Heart right ventricle (tissue), 16 donors: ENCODE measurements around the gene MLX. TPM values are rescaled to one million over a fixed set of nuclear protein-coding genes. Genes with fewer than 3 reads are reported as not detected.
"Not testable (repeated sequence)": the region's sequence is repeated elsewhere in the genome, so short reads cannot be mapped to it uniquely, and the experiment has no call there.

ENCODE experiments used
- ATAC-seq, 8 donors: fragments of 200-7000 bp; cut with Tn5 transposase; one replicate each; pipeline ENCODE4 v1.9.1; 2020; ENCODE audit warnings: mild to moderate bottlenecking in 8 of 8, moderate library complexity in 8 of 8, moderate number of reproducible peaks in 1 of 8
- DNase-seq, 2 donors: peaks; one replicate each; pipeline ENCODE4 v3.0.0-alpha.2; 2020
- H3K27ac ChIP-seq, 10 donors: fragments of 200-600 bp; sonication (generic) in 2 of 10; one replicate each; pipeline versions ENCODE4 v1.5.0 to v1.8.0; 2020 to 2022; ENCODE audit warnings: mild to moderate bottlenecking in 3 of 10
- H3K27me3 ChIP-seq, 7 donors: fragments of 200-600 bp; one replicate each; pipeline ENCODE4 v1.8.0; 2021 to 2022; ENCODE audit warnings: mild to moderate bottlenecking in 2 of 7
- H3K36me3 ChIP-seq, 9 donors: fragments of 200-600 bp; sonication (generic) in 1 of 9; one replicate each; pipeline versions ENCODE4 v1.5.0 to v1.8.0; 2020 to 2022; ENCODE audit warnings: mild to moderate bottlenecking in 2 of 9
- H3K4me1 ChIP-seq, 9 donors: fragments of 200-600 bp; sonication (generic) in 1 of 9; one replicate each; pipeline versions ENCODE4 v1.5.0 to v1.8.0; 2020 to 2022; ENCODE audit warnings: mild to moderate bottlenecking in 4 of 9
- H3K4me3 ChIP-seq, 10 donors: fragments of 200-600 bp; sonication (generic) in 2 of 10; one replicate each; pipeline versions ENCODE4 v1.5.0 to v1.8.0; 2020 to 2022; ENCODE audit warnings: mild to moderate bottlenecking in 7 of 10, moderate library complexity in 2 of 10
- H3K9me3 ChIP-seq, 11 donors: fragments of 200-600 bp in 10 of 11; sonication (generic) in 2 of 11; one replicate each; pipeline versions ENCODE4 v1.5.0 to v1.8.0; 2013 to 2022; ENCODE audit warnings: mild to moderate bottlenecking in 2 of 11, control low read depth in 1 of 11, moderate library complexity in 1 of 11
- WGBS, 2 donors: extraction: QIAGEN DNeasy Blood & Tissue Kit; methylation state at CpG; one replicate each; pipeline ENCODE4 v1.1.7; 2013; ENCODE audit warnings: inconsistent platforms in 1 of 2; 5-methylcytosine and 5-hydroxymethylcytosine counted together
- intact Hi-C, 10 donors: fragments of 100-400 bp; cut with DNase I; formaldehyde crosslinking; loops; one replicate each; pipeline versions ENCODE4 v1.11.1 to v1.14.2; 2022
- polyA plus RNA-seq, 2 donors: library from polyadenylated mRNA; stranded (reverse); fragments of 200-250 nt; gene quantifications; one replicate each; pipeline ENCODE4 v1.2.3, GENCODE V29; 2013
- total RNA-seq, 10 donors: library from RNA; stranded (reverse); fragmentation: NEBNext Ultra II Directional in 3 of 10; extraction: Animal tissue kit (Norgen Biotek cat#: 25700) in 3 of 10; gene quantifications; one replicate each; pipeline versions ENCODE4 v1.2.1 to v1.2.4, GENCODE V29; 2021 to 2023
- TF ChIP-seq, protein P1 (sequence below), 9 donors: fragments of 200-600 bp; sonication (generic) in 2 of 9; IDR thresholded peaks; one replicate each; pipeline versions ENCODE4 v1.5.0 to v1.8.0; 2021 to 2022; ENCODE audit warnings: antibody characterized with exemption in 9 of 9, mild to moderate bottlenecking in 5 of 9, moderate library complexity in 1 of 9
- donor health status: Arrhythmogenic right ventricular cardiomyopathy.
- donor health status: ischemic (EF 13 %, LVEDD 7.1; RV severe dilation, severe dysfunction).
- donor health status: healthy with polysubstance abuse.
- donor health status: DM: no; HTN: yes; CAD: no.
- donor health status: DM: no; HTN: no; CAD: no.
- donor health status: ischemic (EF 25% LVEDD 6.9; RV normal size, moderate dysfunction).
- donor health status: ischemic (EF 25% LVEDD 5.7; RV mildly dilated, moderate dysfunction).
- donor health status: healthy.
- donor health status: DM: yes; HTN: yes; CAD: no.
- donor health status: Ischemic cardiomyopathy.
- donor health status: ischemic (EF 35%, LVEDD 5.7; RV mildly dilated, moderate dysfunction).
- donor health status: nonischemic (EF 11% LVEDD 7.7; RV severe dilation, severe dysfunction).
- donor health status: DM: yes; HTN: yes; CAD: no.
- donor health status: PGD.
- donor health status: ischemic (EF 29% LVEDD 5.4; RV normal size, mild dysfunction).
- donor health status: nonischemic (EF 23%, LVEDD 6.1; RV moderate dilation, normal function).

The MLX gene
- total and polyA plus RNA-seq, 12 donors: 45.7 to 87.2 (median 56.9) TPM

DNA sequence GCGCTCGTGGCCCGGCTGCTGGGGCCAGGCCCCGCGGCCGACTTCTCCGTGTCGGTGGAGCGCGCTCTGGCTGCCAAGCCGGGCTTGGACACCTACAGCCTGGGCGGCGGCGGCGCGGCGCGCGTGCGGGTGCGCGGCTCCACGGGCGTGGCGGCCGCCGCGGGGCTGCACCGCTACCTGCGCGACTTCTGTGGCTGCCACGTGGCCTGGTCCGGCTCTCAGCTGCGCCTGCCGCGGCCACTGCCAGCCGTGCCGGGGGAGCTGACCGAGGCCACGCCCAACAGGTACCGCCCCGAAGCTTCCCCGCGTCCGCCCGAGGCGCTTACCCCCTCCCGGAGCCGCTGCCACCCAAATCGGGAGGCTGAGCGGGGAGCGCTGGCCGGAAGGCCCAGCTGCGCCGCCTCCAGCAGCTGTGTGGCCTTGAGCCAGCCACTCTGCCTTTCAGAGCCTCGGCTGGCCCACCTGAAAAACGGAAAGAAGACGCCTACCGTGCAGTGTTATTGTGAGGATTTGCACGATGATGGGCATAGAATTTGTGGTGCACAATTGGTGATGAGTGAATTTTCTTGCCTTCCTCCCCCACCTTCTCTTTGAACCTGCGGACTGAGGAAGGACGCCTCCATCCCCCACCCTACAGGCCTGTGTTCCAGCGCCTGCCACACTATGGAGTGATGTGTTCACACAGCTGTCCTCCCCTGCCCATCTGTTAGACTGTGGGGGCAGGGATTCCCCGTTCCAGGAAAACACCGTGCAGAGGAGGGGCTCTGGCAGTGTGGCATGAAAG lies 30.3 kb upstream of the MLX start:
- WGBS, 2 donors: 1 to 2% methylated on average over 38 to 63 of the region's 65 CpGs

DNA sequence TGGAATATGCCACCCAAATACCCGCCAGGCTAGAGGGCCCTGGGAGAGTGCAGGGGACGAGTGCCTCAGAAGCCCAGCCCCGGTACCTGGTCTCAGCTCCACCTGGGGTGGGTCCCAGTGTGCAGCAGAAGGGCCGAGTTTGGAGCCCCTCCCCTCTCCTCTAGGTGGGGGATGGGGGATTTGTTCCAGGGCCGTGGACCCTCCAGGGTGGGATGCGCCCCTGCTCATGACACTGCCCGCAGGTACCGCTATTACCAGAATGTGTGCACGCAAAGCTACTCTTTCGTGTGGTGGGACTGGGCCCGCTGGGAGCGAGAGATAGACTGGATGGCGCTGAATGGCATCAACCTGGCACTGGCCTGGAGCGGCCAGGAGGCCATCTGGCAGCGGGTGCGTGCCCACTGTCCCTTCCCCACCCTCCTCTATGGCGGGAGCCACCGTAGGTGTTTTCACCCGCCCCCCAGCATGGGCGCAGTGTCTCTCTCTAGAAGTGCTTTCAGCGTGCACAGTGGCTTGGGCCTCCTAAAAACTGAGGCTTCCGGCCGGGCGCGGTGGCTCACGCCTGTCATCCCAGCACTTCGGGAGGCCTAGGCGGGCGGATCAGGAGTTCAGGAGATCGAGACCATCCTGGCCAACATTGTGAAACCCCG lies 29.6 kb upstream of the MLX start:
- intact Hi-C loops: no loop called here
- H3K27ac ChIP-seq: peak overlapping the region in 9 of 10 donors; percentile 73 to 98 (median 86)
- H3K4me1 ChIP-seq: peaks cover 3 to 35% (median 22%) of the 10 kb centered on the region in 9 donors
- H3K9me3 ChIP-seq: no peaks in the 10 kb centered on the region
- peaks cover 0 to 42% (median 10%) of the 10 kb centered on the region in 9 donors for H3K36me3 ChIP-seq
- H3K4me3 ChIP-seq: peak overlapping the region; percentile 30 to 88 (median 72)
- ATAC-seq (peak in 4 of 8 donors; percentile 0 to 39 (median 2)), DNase-seq (no peak)
- TF ChIP-seq, protein P1, sequence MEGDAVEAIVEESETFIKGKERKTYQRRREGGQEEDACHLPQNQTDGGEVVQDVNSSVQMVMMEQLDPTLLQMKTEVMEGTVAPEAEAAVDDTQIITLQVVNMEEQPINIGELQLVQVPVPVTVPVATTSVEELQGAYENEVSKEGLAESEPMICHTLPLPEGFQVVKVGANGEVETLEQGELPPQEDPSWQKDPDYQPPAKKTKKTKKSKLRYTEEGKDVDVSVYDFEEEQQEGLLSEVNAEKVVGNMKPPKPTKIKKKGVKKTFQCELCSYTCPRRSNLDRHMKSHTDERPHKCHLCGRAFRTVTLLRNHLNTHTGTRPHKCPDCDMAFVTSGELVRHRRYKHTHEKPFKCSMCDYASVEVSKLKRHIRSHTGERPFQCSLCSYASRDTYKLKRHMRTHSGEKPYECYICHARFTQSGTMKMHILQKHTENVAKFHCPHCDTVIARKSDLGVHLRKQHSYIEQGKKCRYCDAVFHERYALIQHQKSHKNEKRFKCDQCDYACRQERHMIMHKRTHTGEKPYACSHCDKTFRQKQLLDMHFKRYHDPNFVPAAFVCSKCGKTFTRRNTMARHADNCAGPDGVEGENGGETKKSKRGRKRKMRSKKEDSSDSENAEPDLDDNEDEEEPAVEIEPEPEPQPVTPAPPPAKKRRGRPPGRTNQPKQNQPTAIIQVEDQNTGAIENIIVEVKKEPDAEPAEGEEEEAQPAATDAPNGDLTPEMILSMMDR (IDR thresholded peaks at IDR 0.05): no peak
- H3K27me3 ChIP-seq: no peaks in the 10 kb centered on the region
- WGBS, 2 donors: 89 to 90% methylated on average over 30 to 31 of the region's 31 CpGs

More for the DNA sequence above, 30.3 kb upstream of the MLX start:
- intact Hi-C loops: loop anchor here in 1 of 10 donors (1.0 kb wide), 1 partner anchor 143 kb away; no protein-coding TSS in a partner anchor
- peaks cover 0 to 35% (median 3%) of the 10 kb centered on the region in 9 donors for H3K36me3 ChIP-seq
- TF ChIP-seq, protein P1 (IDR thresholded peaks at IDR 0.05): peak in 1 of 9 donors; percentile 29
- peak; percentile 52 to 72 (median 60) for ATAC-seq
- H3K4me3 ChIP-seq: peak overlapping the region; percentile 30 to 88 (median 72)
- H3K27ac ChIP-seq: peak overlapping the region; percentile 73 to 98 (median 86)
- no peaks in the 10 kb centered on the region for H3K27me3 ChIP-seq
- DNase-seq: peak; percentile 76 to 88
- no peaks in the 10 kb centered on the region for H3K9me3 ChIP-seq
- H3K4me1 ChIP-seq: peaks cover 3 to 39% (median 24%) of the 10 kb centered on the region in 9 donors

DNA sequence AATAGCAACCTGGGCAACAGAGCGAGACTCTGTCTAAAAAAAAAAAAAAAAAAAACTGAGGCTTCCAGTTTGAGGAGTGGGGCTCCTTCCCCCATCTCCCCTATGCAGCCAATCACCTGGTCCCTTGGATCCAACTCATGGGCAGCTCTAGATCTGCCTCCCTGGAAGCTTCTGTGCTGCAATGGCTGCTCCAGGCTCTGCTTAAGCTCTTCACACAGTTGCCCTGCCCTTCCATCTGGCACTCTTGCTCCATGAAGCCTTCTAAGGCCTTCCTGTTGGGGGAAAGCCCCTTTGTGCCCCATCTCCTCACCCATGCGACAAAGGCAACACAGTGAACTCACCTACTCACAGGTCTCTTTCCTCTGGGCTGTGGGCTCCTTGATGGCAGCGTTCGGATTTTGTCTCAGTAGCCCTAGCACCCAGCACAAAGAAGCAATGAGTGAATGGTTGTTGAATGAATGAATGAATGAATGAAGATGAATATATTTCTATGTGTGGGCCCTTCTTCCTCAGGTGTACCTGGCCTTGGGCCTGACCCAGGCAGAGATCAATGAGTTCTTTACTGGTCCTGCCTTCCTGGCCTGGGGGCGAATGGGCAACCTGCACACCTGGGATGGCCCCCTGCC lies 29.0 kb upstream of the MLX start:
- Histone ChIP-seq H3K9me3 (no peaks in the 10 kb centered on the region), H3K36me3 (peaks cover 0 to 48% (median 17%) of the 10 kb centered on the region in 9 donors), H3K4me3 (no peak overlapping the region), H3K27ac (no peak overlapping the region), H3K4me1 (peaks cover 3 to 29% (median 22%) of the 10 kb centered on the region in 9 donors), H3K27me3 (no peaks in the 10 kb centered on the region)
- ATAC-seq (no peak), DNase-seq (no peak)
- TF ChIP-seq, protein P1 (IDR thresholded peaks at IDR 0.05): no peak
- 95 to 96% methylated on average over 5 of the region's 5 CpGs for WGBS, 2 donors
- intact Hi-C loops: no loop called here

- intact Hi-C loops: no loop called here
- no peaks in the 10 kb centered on the region for H3K27me3 ChIP-seq
- peaks cover 3 to 27% (median 22%) of the 10 kb centered on the region in 9 donors for H3K4me1 ChIP-seq
- no peak overlapping the region for H3K27ac ChIP-seq
- ATAC-seq: no peak
- no peaks in the 10 kb centered on the region for H3K9me3 ChIP-seq
- no peak overlapping the region for H3K4me3 ChIP-seq
- 97 to 98% methylated on average over 14 of the region's 14 CpGs for WGBS, 2 donors
- no peak for DNase-seq
- H3K36me3 ChIP-seq: peaks cover 0 to 54% (median 19%) of the 10 kb centered on the region in 9 donors
- TF ChIP-seq, protein P1 (IDR thresholded peaks at IDR 0.05): no peak
Measured at GRCh38 chr17:42538482-42538881, 28.4 kb upstream of the MLX start.

DNA sequence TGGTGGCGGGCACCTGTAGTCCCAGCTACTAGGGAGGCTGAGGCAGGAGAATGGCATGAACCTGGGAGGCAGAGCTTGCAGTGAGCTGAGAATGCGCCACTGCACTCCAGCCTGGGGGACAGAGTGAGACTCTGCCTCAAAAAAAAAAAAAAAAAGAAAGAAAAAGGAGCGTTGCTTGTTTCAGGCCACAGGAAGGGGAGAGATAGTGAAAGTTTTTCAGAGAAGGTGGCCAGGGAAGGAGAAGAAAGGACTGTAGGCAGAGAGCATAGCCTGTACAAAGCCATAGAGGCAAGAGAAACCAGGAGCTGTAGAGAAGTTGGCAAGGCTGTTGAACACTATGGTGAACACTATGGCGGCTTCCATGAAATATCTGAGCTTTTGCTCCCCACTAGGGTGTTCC lies 26.3 kb upstream of the MLX start:
- 91 to 93% methylated on average over 4 of the region's 4 CpGs for WGBS, 2 donors
- H3K27me3 ChIP-seq, H3K9me3 ChIP-seq, H3K27ac ChIP-seq, ATAC-seq, H3K4me3 ChIP-seq, DNase-seq, intact Hi-C loops: not testable (repeated sequence)
- H3K36me3 ChIP-seq: peaks cover 0 to 71% (median 22%) of the 10 kb centered on the region in 9 donors
- peaks cover 0 to 18% (median 14%) of the 10 kb centered on the region in 9 donors for H3K4me1 ChIP-seq
